Neural cell (in vitro differentiated cells): Measurements from ENCODE around the gene PHF21B.

ENCODE experiments used
- CTCF ChIP-seq: fragments of 450-650 bp; IDR thresholded peaks from 2 replicates; pipeline ENCODE4 v1.5.1; 2014; ENCODE audit warnings: antibody characterized with exemption, mild to moderate bottlenecking, moderate library complexity; ENCODE audit not compliant: poor library complexity, severe bottlenecking
- EP300 ChIP-seq: fragments of 450-650 bp; conservative IDR thresholded peaks from 2 replicates; pipeline ENCODE4 v1.6.1; 2014; ENCODE audit warnings: antibody characterized with exemption, mild to moderate bottlenecking, moderate library complexity; ENCODE audit not compliant: poor library complexity, severe bottlenecking
- EZH2 ChIP-seq: fragments of 200-600, 300-800 bp; shearing (Covaris generic), sonication (generic); IDR thresholded peaks from 2 replicates; pipeline ENCODE4 v1.6.1; 2014; ENCODE audit warnings: antibody characterized with exemption, low read length, borderline replicate concordance, mild to moderate bottlenecking; ENCODE audit not compliant: insufficient read depth, poor library complexity, severe bottlenecking
- MXI1 ChIP-seq: fragments of 450-650 bp; conservative IDR thresholded peaks from 2 replicates; pipeline ENCODE4 v1.6.1; 2014; ENCODE audit warnings: antibody characterized with exemption, mild to moderate bottlenecking; ENCODE audit not compliant: poor library complexity, severe bottlenecking
- POLR2AphosphoS5 ChIP-seq: IDR thresholded peaks from 2 replicates; pipeline ENCODE4 v1.6.1; 2012
- REST ChIP-seq: IDR thresholded peaks from 2 replicates; pipeline ENCODE4 v1.6.1; 2012; ENCODE audit warnings: borderline replicate concordance
- SMC3 ChIP-seq: fragments of 450-650 bp; conservative IDR thresholded peaks from 2 replicates; pipeline ENCODE4 v1.6.1; 2014; ENCODE audit warnings: antibody characterized with exemption, mild to moderate bottlenecking, moderate library complexity; ENCODE audit not compliant: poor library complexity
- TAF1 ChIP-seq: IDR thresholded peaks from 2 replicates; pipeline ENCODE4 v1.6.1; 2012; ENCODE audit warnings: low read depth

GRCh38 chr22:45014654-45015053, 4.8 kb upstream of the PHF21B start:
- TF ChIP-seq CTCF (no peak), POLR2AphosphoS5 (no peak), TAF1 (no peak), EP300 (no peak), REST (no peak), MXI1 (no peak), SMC3 (no peak), EZH2 (no peak)
